Vagina (tissue), 2 donors: ENCODE measurements around the gene RAVER2.

Experiments
- POLR2A ChIP-seq, 2 donors: fragments of 450-650 bp; IDR thresholded peaks; one replicate each; pipeline ENCODE4 v1.6.1; 2017; ENCODE audit warnings: antibody characterized with exemption in 2 of 2, mild to moderate bottlenecking in 2 of 2, moderate library complexity in 2 of 2
- TF ChIP-seq, protein P1 (sequence below), 3 experiments: fragments of 450-650 bp in 2 of 3; fragments of 200-600 bp in 1 of 3; sonication (generic) in 1 of 3; IDR thresholded peaks; one replicate each; pipeline ENCODE4 v1.5.1; 2017 to 2019; ENCODE audit warnings: antibody characterized with exemption in 3 of 3, mild to moderate bottlenecking in 2 of 3, moderate library complexity in 2 of 3

DNA sequence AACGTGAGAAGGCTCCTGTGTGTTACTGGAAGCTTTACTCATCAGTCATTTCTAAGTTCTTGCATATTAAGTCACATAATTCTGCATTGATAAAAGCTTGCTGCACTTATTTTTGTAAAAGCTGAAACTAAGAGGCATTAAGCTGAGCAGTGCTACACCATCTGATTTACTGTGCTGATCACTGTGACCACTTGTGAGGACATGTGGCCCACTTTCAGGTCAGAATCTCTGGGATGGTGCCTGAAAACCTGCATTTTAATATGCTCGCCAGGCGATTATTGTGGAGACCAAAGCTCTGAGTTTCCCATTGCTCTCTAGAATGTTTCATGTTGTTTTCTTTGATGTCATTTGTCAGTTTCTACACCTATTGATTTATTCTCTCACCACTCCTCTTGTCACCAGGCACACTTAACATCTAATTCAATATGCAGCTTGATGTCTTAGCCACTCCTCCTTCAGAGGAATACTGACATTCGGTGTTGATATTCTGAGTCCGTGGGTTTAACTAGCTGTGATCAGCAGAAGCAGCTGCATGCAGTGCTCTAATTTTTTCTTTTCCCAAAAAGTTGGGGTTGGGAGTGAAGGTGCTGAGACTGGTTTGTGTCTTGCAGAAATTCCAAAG, 85.3 kb downstream of the RAVER2 start:
- TF ChIP-seq POLR2A (IDR thresholded peaks at IDR 0.05): no peak
- TF ChIP-seq, protein P1, sequence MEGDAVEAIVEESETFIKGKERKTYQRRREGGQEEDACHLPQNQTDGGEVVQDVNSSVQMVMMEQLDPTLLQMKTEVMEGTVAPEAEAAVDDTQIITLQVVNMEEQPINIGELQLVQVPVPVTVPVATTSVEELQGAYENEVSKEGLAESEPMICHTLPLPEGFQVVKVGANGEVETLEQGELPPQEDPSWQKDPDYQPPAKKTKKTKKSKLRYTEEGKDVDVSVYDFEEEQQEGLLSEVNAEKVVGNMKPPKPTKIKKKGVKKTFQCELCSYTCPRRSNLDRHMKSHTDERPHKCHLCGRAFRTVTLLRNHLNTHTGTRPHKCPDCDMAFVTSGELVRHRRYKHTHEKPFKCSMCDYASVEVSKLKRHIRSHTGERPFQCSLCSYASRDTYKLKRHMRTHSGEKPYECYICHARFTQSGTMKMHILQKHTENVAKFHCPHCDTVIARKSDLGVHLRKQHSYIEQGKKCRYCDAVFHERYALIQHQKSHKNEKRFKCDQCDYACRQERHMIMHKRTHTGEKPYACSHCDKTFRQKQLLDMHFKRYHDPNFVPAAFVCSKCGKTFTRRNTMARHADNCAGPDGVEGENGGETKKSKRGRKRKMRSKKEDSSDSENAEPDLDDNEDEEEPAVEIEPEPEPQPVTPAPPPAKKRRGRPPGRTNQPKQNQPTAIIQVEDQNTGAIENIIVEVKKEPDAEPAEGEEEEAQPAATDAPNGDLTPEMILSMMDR (IDR thresholded peaks at IDR 0.05): no peak
